Epithelial cell of esophagus (primary cell): Measurements from ENCODE around the gene SERPINB8.
A peak's percentile ranks its signal among the peaks of the same experiment; 100 is the strongest.

ENCODE experiments used
- DNase-seq: peaks from one replicate; pipeline ENCODE4 v3.0.0; 2010; ENCODE audit warnings: low read depth
- H3K4me3 ChIP-seq: 2 replicates; pipeline ENCODE4 v1.5.1; 2011; ENCODE audit warnings: mild to moderate bottlenecking, low read length, control low read depth
- CTCF ChIP-seq: IDR thresholded peaks from 2 replicates; pipeline ENCODE4 v1.5.1; 2011; ENCODE audit warnings: low read depth, mild to moderate bottlenecking, low read length, control low read depth, inconsistent platforms; ENCODE audit not compliant: insufficient read depth; ENCODE audit errors: missing control alignments

SERPINB8 gene

GRCh38 chr18:63992751-63993150 lies 22.9 kb downstream of the SERPINB8 start:
- TF ChIP-seq CTCF = no peak
- no peak overlapping the region for H3K4me3 ChIP-seq
- no peak for DNase-seq

- peak; percentile 92 for TF ChIP-seq CTCF
- H3K4me3 ChIP-seq = no peak overlapping the region
- DNase-seq = peak; percentile 71
These were observed 25.0 kb downstream of the SERPINB8 start for GRCh38 chr18:63994783-63995399.

GRCh38 chr18:63997041-63997440 lies 27.2 kb downstream of the SERPINB8 start:
- no peak overlapping the region for H3K4me3 ChIP-seq
- TF ChIP-seq CTCF = no peak
- DNase-seq = peak; percentile 56

GRCh38 chr18:63997606-63998005 lies 27.7 kb downstream of the SERPINB8 start:
- H3K4me3 ChIP-seq = no peak overlapping the region
- no peak for TF ChIP-seq CTCF
- peak; percentile 38 for DNase-seq

- no peak for DNase-seq
- TF ChIP-seq CTCF = no peak
- H3K4me3 ChIP-seq = no peak overlapping the region
These were observed 30.0 kb downstream of the SERPINB8 start for GRCh38 chr18:63999871-64000270.

- TF ChIP-seq CTCF = no peak
- H3K4me3 ChIP-seq = no peak overlapping the region
- DNase-seq = no peak
These were observed 32.7 kb downstream of the SERPINB8 start for GRCh38 chr18:64002581-64002980.

GRCh38 chr18:64009305-64009704 lies 39.4 kb downstream of the SERPINB8 start:
- H3K4me3 ChIP-seq = no peak overlapping the region
- DNase-seq = no peak
- TF ChIP-seq CTCF = no peak
